Prostate gland (tissue), 2 donors: ENCODE measurements around the gene THSD4.

Experiments
- POLR2A ChIP-seq: fragments of 450-650 bp; IDR thresholded peaks from one replicate; pipeline ENCODE4 v1.6.1; 2016; ENCODE audit warnings: antibody characterized with exemption, mild to moderate bottlenecking
- POLR2AphosphoS5 ChIP-seq: sonication (generic); formaldehyde crosslinking; IDR thresholded peaks from one replicate; pipeline ENCODE4 v1.6.1; 2017; ENCODE audit warnings: antibody characterized with exemption
- TF ChIP-seq, protein P1 (sequence below), 4 experiments: fragments of 200-600 bp in 2 of 4; fragments of 450-650 bp in 2 of 4; sonication (generic) in 2 of 4; IDR thresholded peaks; 1 replicate in 3 of 4; 2 replicates in 1 of 4; pipeline ENCODE4 v1.5.1; 2016 to 2019; ENCODE audit warnings: antibody characterized with exemption in 4 of 4, mild to moderate bottlenecking in 2 of 4, moderate library complexity in 2 of 4

DNA sequence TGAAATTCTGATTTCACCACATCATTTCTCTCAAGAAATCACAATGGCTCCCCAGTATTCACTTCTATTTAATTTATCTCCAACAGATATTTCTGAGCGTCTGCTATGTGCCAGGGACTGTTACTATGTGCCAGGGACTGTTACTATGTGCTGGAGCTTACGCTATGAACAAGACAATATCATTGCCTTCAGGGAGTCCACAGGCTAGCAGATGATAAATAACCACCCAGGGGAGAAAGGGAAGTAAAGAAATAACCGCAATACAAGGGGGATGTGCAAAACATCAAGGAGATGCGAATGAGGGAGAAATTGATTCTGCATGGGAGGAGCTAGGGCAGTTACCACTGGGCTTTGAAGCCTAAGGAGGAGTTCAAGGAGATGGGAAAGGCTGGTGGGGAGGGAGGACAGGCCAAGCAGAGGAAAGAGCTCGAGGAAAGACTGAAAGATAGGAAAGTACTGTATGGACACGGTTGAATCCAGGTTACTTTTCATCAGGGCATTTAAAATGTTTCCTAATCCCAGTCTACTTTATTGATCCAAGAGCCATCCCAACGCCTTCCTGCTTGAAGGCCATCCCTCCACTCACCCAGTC is 2.5 kb downstream of the THSD4 start:
- TF ChIP-seq, protein P1, sequence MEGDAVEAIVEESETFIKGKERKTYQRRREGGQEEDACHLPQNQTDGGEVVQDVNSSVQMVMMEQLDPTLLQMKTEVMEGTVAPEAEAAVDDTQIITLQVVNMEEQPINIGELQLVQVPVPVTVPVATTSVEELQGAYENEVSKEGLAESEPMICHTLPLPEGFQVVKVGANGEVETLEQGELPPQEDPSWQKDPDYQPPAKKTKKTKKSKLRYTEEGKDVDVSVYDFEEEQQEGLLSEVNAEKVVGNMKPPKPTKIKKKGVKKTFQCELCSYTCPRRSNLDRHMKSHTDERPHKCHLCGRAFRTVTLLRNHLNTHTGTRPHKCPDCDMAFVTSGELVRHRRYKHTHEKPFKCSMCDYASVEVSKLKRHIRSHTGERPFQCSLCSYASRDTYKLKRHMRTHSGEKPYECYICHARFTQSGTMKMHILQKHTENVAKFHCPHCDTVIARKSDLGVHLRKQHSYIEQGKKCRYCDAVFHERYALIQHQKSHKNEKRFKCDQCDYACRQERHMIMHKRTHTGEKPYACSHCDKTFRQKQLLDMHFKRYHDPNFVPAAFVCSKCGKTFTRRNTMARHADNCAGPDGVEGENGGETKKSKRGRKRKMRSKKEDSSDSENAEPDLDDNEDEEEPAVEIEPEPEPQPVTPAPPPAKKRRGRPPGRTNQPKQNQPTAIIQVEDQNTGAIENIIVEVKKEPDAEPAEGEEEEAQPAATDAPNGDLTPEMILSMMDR (IDR thresholded peaks at IDR 0.05), result no peak
- TF ChIP-seq POLR2A (no peak), POLR2AphosphoS5 (no peak)
